Measurements from ENCODE around the gene NOL4L.
"Not testable (repeated sequence)": the region's sequence is repeated elsewhere in the genome, so short reads cannot be mapped to it uniquely, and the experiment has no call there.

The NOL4L gene

DNA sequence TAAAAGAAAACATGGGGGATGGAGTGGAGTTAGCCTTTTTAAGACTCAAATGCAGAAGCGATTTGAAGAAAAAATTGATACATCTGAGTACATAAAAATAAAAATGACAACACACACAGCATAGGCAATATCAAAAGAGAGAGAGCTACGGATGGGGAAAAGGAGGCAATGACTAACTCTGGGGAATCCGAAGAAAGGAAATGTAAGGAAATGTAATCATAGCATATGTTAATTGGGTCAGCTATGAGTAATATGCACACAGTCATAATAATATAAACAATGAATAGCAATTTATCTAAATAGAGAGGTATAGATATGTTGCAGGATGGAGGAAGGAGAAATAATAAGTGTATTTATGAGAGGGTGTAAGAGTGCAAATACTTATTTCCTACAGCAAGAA is 83.4 kb downstream of the NOL4L start:
- DNase-seq: no peak

DNA sequence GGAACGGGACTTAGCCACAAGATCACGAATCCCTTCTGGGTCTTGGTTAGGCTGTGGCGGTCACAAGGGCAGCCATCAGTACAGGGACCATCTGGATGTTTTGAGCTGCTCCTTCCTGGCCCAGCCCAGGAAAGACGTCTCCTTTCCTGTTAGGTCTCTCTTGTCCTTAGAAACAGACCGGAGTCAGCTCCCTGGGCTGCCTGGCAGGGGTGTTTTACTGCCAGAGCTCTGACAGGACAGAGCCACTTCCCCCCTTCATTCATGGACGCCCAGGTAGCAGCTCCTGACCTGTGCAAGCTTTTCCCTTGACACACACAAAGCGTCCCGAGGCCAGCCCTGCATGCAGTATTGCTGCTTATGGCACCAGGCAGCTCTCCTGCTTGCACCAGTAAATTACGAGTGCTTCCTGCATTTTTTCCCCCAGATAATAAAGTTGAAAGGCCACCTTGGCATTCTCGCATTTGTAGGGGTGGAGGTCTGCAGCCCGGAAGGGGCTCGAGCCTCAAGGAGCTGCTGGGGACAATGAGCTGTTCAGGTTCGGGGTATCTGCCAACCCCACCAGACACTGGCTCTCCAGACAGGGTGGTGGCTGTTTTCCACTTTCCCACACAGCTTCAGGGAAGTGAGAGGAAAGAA is 87.4 kb downstream of the NOL4L start:
- DNase-seq: no peak

DNA sequence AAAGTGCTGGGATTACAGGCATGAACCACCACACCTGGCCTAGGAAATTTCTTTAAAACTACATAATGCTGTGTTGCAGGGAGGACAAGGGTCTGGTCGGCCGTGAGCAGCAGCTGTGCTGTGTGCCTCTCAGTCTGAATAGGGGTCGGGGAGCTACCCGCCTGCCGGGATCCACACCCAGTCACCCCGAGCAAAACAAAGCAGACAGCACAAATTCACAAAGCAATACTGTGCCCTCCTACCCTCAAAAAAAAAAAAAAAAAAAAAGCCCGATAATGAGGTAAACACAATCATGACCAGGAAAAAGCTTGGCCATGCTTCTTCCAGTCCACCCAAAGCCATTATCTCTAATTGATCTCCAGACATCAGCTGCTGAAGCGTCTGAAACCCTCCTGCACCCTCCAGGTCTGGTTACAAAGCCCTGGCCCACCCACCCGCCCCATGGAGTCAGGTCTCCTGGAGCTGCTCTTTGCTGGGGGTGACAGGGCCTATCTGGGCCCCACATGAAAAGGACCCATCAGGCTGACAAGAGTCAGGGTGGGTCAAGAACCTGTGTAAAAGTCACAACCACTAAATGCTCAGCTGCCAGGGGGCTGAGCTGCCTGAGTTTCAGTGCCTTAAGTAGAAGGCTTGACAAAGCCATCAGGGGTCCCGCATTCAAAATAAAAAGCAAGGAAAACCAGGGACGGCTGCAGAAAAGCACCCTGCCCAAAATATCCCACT is 88.2 kb downstream of the NOL4L start:
- no peak for DNase-seq

GRCh38 chr20:32495949-32496348 is 89.2 kb downstream of the NOL4L start:
- no peak for DNase-seq

GRCh38 chr20:32495217-32495565 is 89.9 kb downstream of the NOL4L start:
- DNase-seq: no peak

DNA sequence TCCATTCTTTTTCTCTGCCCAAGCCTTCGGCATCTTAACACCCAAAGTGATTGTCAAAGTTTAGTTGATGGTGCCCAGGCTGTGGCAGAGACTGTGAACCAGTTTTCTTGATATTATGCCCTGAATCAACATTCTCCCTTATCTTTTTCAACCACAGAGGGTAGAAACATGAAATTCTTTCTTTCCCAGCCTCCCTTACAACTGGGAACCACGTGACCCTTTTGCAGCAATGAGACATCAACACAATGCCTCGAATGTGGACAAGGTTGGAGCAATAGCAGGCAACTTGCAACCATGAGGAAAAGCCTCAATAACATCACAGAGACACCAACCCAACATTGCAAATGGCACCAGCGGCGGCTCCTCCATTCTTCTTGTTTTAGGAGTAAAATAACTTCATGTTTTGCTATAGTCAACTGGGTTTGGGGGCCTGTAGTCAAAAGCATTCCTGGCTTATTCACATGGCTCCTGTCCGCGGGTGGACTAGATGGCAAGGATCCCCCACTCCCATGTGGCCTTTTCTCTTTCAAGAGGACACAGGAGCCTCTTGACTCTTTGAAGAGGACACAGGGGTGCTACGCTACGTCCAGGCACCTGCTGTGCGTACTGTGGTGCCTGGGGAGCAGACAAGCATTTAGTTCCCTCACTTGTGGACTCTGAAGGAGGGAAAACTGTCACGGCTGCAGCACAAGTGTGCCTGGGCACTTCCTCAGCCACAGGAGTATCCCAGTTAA is 90.5 kb downstream of the NOL4L start:
- DNase-seq: no peak

DNA sequence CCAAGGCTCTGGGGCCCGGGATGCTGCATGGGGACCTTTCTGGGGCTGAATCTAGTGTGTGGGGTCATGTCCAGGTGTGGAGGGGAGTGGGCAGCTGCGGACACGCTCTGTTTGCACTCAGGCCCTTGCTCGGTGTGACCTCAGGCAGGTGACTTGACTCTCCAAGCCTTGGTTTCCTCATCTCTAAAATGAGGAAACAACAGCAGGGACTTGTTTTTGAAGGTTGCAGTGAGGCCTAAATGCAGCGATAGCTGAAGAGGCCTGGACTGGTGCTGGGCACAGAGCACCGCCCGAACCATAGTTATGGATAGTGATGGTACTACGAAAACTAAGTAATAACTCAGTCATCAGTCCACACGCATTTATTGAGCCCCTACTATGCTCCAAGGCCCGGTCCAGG is 91.8 kb downstream of the NOL4L start:
- no peak for DNase-seq

DNA sequence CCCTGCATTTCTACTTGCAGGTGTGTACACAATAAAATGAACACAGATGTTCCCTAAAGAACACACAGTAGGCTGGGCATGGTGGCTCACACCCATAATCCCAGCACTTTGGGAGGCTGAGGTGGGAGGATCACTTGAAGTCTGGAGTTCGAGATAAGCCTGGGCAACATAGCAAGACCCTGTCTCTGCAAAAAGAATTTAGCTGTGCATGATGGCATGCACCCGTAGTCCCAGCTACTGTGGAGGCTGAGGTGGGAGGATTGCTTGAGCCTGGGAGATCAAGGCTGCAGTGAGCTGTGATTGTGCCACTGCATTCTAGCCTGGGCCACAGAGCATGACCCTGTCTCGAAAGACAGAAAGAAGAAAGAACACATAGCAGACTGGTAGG is 93.4 kb downstream of the NOL4L start:
- DNase-seq: not testable (repeated sequence)

GRCh38 chr20:32490942-32491763 is 94.0 kb downstream of the NOL4L start:
- DNase-seq: no peak

DNA sequence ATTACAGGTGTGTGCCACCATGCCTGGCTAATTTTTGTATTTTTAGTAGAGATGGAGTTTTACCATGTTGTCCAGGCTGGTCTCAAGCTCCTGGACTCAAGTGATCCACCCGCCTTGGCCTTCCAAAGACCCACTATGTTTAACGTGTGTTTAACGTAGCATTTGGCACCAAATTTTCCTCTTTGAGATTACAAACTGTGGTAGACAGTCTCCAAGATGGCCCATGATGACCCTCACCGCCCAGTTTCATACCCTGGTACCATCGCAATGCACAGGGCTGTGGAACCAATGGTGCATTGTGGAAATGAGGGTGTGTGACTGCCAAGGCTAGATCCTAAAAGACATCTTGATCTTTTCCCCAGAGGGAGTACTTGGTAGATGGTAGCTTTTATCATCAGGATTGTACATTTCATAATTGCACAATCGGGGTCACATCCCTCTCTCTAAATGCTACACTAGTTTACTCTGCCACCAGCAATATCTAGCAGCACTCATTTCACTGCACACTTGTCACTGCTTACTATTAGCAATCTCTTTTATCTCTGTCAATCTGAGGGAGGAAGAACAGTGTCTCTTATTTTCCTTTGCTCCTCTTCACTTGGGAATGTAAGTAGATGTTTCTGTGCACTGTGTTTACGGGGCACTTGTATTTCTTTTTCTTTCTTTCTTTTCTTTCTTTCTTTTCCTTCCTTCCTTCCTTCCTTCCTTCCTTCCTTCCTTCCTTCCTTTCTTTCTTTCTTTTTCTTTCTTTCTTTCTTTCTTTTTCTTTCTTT is 96.9 kb downstream of the NOL4L start:
- DNase-seq: no peak

DNA sequence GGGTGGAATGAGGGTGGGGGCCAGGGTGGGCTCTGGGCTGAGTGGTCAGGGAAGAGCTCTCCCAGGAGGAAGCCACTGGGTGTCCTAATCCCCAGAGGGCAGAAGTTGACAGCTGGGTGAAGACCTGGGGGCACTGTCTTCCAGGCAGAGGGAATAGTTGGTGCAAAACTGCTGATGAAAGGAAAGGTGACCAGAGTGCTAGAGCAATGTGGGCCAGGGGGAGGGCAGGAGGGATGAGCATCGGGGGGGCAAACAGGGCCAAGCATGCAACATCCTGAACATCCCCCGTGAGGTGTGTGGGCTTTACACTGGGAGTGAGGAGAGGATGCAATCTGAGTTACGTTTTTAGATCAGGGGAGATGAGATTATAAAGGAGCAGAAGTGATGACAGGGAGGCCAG is 97.8 kb downstream of the NOL4L start:
- DNase-seq: no peak

GRCh38 chr20:32485770-32486478 is 99.2 kb downstream of the NOL4L start:
- no peak for DNase-seq

GRCh38 chr20:32484958-32485769 is 100.0 kb downstream of the NOL4L start:
- DNase-seq: peak; percentile 86

- peak; percentile 41 for DNase-seq
Measured at GRCh38 chr20:32484225-32484957, 100.7 kb downstream of the NOL4L start.

DNA sequence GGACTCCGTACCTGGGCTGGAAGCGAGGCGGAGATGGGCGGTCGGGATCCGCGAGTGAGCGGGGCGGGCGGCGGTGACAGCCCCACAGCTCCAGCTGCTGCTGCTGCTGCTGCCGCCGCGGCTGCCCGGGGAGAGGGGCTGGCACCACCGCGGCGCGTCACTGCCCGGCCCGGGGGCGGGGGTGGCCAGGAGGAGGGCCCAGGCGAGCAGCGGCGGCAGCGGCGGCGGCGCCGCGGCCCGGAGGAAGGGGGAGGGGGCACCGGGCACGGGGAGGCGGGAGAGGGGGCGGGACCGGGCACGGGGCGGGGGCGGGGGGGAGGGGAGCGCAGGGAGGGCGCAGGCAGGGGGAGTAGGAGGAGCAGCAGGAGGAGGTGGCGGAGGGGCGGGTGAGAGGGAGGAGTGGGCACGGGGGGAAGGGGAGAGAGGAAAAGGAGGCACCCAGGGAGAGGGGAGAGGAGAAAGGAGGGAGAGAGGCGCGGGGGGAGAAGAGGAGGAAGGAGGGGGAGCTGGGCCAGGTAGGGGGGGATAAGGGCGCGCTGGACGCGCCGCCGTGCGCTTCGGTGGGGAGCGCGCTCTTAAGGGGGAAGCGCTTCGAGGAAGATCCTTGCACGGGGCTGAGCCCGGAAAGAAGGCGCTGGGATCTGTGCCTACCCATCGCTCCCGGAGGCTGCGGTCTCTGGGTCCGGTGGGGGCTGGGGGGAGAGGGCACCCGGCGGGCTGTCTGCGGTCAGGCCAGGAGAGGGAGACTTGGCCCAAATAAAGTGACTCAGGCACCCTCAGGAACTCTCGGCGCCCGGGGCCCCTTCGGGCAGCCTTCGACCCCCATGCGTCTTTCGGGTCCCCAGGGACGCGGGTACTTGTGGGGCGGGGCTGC is 101.5 kb downstream of the NOL4L start:
- peak; percentile 66 for DNase-seq

DNA sequence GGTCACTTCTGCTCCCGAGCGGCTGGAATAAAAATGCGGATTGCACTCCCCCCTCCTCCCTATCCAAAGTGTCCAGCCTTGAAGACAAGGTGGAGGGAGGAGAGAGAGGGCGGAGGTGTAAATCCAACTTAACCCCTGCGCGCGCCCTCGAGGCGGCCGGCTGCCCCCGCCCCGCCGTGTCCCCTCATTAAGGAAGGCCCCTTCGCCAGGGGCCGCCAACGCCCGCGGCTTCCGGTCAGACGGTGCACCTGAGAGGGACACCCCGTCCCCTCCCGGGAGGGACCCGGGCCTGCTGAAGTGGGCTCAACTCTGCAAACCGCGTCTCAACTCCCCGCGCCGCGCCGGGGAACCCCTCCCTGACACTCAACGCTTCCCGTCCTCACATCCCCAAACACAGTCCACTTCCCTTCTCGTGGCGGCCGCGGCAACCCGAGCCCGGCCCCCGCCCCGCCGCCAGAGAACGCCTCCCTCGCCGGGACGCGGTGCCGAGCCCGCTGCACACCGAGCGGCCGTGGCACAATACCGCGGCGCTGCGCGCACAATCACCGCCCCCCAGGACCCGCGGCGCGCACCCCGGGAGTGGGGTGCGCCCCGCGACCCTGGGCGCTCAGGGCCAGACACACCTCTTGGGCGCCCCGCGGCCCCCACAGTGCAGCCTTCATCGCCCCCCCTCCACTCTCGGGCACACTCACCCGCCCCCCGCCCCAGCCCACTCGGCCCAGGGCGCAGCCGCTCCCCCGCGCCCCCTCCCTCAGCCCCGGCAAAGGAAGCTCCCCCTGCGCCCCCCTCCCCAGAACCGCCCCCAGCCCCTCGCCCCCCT is 102.5 kb downstream of the NOL4L start:
- peak; percentile 35 for DNase-seq

GRCh38 chr20:32482143-32482441 is 103.0 kb downstream of the NOL4L start:
- DNase-seq: no peak

Measured in activated CD4-positive, alpha-beta T cell treated with anti-CD3 and anti-CD28 coated beads for 48 hours (primary cell).